Islet precursor cell (in vitro differentiated cells): ENCODE data around the gene CTH.
"Not testable (repeated sequence)": the region's sequence is repeated elsewhere in the genome, so short reads cannot be mapped to it uniquely, and the experiment has no call there.

Experiments used
- DNase-seq: peaks from one replicate; pipeline ENCODE4 v3.0.0-alpha.2; 2018

CTH gene

DNA sequence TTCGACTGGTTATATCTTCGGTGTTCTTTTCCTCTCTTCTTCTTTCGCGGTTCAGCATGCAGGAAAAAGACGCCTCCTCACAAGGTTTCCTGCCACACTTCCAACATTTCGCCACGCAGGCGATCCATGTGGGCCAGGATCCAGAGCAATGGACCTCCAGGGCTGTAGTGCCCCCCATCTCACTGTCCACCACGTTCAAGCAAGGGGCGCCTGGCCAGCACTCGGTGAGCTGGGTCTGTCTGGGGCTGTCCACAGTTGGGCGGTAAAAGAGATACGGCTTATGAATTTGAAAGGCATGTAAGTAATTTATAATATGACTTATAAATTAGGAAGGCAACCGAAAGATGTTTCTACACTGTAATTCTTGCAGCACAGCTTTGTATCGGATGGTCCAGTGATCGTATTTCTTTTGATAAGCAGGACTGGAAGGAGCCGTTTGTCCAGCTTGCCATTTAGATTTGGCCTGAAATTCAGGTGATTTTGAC, 334 bp downstream of the CTH start:
- no peak for DNase-seq

DNA sequence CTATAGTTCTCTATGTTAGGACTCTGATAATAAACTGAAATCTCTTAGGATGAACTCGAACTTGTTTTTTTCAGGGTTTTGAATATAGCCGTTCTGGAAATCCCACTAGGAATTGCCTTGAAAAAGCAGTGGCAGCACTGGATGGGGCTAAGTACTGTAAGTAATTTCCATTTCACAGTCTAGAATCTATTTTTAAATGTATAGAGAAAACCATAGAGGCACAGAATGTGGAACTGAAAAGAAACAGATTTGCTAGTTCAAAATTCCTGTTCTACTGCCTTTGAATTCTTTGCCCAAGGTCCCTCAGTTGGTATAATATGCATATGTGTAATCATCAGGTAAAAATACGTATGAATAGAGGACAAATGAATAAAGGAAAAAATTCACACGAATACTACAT, 4.8 kb downstream of the CTH start:
- no peak for DNase-seq

DNA sequence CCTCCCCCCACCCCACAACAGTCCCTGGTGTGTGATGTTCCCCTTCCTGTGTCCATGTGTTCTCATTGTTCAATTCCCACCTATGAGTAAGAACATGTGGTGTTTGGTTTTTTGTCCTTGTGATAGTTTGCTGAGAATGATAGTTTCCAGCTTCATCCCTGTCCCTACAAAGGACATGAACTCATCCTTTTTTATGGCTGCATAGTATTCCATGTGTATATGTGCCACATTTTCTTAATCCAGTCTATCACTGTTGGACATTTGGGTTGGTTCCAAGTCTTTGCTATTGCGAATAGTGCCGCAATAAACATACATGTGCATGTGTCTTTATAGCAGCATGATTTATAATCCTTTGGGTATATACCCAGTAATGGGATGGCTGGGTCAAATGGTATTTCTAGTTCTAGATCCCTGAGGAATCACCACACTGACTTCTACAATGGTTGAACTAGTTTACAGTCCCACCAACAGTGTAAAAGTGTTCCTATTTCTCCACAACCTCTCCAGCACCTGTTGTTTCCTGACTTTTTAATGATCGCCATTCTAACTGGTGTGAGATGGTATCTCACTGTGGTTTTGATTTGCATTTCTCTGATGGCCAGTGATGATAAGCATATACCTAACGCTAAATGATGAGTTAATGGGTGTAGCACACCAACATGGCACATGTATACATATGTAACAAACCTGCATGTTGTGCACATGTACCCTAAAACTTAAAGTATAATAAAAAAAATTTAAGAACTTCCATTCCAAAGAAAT, 8.1 kb downstream of the CTH start:
- not testable (repeated sequence) for DNase-seq

DNA sequence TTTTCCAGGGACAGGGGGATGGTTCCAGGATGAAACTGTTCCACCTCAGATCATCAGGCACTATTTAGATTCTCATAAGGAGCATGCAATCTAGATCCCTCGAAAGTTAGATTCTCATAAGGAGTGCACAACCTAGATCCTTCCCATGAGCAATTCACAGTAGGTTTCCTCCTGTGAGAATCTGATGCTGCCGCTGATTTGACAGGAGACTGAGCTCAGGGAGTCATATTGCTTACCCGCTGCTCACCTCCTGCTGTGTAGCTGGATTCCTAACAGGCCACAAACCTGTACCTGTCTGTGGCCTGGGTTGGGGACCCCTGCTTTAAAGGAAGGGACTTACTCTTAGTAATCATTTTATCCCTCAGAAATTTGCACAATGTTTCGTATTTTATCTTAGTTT, 9.3 kb downstream of the CTH start:
- DNase-seq, result no peak

DNA sequence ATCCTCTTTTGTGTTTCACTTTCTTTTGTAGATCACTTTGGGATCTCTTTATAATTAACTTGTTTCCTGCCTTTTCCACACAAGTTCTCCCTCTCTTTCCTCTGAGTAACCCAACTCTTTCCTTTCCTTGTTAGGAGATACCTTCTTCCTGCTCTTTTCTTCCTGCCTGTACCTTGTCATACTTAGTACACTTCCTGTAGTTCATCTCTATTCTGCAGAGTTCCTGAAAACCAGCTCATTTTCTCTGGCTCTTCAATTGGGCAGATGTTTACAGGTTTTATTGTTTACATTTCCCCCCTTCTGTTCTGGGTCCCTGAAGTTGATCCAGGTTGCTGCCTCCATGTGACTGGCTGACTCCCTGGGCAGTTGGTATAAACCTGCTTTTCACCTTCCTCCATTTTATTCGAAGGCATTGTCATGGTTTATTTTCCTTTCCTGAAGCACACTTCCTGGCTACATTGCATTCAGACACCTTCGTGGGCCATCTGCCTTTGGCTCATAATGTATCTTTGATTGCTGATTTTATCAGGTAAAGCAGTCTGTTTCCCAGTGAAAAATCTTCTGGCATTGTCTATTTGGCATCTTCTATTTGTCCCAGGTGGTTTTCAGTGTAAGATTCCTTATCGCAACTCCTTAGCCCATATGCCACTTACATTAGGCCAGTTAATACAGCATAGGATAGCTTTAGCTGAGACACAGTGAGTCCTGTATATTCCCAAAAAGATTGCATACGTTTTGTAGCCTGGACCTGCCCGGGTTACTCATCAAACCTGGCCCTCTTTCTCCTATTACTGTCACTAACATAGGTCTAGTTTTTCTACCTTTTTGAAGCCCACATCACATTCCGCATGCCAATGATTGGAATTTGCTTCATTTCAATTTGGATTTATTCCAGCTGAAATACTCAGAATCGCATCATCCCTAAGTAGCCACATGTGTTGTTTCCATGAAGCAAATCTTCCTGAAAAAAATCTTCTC, 15.4 kb downstream of the CTH start:
- DNase-seq, result no peak

DNA sequence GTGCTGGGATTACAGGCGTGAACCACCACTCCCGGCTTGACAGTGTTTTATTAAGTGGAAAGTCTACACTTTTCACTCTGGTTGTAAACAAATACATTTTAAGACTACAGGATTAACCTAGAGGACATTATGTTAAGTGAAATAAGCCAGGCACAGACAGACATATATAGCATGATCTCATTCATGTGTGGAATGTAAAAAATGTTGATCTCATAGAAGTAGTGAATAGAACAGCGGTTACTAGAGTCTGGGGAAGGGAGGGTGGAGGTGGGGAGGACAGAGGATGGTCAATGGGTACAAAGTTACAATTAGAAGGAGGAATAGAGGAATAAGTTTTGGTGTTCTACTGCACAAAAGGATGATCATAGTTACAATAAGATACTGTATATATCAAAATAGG, 16.9 kb downstream of the CTH start:
- no peak for DNase-seq

DNA sequence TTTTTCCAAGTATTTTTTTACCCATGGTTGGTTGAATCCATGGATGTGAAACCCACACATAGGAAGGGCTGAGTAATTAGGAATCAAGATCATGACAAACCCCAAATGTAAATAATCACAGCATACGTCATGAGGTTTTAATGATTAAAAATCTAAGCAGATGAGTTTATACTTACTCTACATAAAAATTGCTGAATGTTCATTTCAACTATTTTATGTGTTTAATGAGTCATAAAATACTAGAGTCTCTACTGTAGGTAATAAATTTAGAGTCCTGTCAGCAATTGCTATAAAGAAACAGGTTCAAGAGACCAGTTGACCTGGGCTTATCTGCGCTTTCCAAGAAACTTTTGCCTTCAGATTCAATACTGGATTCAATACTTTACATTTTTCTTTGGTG, 18.2 kb downstream of the CTH start:
- DNase-seq, result no peak

DNA sequence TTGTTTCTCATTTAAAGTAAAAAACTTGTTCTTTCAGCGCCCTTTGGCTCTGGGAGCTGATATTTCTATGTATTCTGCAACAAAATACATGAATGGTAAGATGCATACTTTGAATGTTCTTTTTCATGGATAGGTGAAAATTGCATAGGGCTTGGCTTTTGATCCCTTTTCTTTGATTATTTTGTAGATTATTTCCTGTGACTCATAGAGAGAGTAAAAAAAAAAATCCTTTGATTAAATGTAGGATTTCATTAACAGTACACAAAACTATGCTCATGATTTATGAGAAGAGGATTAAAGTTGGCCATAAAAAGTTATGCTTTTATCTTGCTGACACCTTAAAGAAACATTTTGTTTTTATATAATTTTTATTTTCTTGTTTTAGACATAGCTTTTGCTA, 18.7 kb downstream of the CTH start:
- no peak for DNase-seq

DNA sequence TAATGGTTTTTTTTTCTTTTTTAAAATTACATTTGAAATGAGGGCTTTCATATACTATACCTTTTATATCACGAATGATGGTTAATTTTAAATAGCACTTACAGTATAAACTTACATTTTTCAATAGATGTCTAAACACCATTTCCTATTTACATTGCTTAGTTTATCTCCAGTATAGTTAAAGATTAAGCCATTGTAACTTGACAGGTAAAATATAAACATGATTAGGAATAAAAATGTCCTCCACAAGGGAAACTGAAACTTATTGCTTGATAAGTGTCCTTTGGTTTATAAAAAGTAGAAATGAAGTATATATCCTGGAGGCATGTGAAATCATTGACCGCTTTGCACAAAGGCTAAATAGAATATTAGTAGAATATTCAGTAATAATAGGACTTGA, 20.2 kb downstream of the CTH start:
- no peak for DNase-seq

DNA sequence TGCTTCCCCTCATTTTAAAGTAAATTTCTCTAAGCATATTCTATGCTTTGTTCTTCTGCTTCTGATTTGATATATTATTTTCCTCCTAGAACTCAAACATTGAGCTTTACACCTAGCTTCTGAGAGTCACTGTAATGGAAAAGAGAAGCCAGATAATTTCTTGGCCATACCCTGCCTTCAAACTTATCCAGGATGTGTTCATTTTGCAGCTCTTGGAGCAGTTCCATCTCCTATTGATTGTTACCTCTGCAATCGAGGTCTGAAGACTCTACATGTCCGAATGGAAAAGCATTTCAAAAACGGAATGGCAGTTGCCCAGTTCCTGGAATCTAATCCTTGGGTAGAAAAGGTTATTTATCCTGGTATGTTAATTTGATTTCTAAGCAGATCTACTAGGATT, 20.8 kb downstream of the CTH start:
- no peak for DNase-seq

DNA sequence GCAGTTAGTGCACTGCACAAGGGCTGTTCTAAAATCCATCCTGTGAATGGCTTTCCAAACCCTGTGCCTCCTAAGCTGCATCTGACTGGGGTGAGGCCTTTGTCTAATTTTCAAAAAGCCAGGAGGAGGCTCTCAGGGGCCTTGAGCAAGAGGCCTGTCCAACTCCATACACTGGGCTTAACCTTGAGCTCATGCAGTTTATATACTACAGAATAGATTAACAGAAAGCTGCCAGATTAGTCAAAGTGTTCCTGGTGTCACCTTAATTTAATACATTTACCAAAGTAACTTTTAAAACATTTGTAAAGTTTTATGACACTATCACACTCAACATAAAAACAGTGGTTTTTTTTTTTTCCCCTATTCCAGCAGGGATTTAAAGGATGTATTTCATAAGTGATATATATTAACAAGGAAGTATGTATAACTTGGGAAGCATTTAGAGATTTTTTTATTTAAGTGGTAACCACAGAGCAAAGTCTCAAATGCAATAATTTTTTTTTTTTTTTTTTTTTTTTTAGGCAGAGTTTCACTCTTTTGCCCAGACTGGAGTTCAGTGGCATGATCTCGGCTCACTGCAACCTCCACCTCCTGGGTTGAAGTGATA, 23.3 kb downstream of the CTH start:
- DNase-seq, result no peak

DNA sequence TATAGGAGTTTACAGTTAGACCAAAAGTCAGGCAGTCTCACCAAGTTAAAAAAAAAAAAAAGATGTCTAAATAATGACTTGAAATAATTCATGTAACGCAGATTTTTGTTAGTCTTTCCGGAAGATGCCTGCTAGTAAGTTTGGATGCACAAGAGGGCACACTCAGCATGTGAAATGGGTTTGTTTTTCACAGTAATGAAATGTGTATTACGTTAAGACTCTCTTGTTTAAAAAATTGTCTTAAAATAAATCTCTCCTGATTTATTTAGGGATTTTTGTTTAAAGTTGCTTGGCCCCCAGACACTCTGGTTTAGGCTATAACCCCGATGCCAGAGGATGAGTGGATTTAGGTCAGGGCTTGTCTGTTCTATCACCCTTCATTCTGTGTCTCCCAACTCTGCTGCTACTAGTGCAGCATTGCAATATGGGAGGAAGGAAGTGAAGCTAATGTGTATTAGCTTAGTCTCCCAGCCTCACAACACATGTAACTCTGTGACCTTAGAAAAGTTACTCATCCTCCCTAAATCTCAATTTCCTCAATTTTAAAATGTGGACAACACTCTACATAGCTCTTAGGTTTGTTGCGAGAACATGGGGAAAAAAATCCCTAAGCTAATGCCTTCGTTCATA, 25.7 kb downstream of the CTH start:
- no peak for DNase-seq

DNA sequence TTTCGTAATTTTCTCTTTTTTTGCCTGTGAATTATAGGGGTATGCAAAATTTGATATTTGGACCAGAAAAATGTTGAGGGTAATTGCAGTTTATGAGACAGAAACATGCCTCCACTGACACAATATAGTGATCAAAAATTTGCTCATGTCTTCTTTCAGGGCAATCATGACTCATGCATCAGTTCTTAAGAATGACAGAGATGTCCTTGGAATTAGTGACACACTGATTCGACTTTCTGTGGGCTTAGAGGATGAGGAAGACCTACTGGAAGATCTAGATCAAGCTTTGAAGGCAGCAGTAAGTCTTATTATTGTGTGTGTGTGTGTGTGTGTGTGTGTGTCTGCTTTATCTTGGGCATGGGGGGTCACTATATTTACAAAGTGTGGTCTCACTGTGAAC, 27.5 kb downstream of the CTH start:
- DNase-seq, result no peak

DNA sequence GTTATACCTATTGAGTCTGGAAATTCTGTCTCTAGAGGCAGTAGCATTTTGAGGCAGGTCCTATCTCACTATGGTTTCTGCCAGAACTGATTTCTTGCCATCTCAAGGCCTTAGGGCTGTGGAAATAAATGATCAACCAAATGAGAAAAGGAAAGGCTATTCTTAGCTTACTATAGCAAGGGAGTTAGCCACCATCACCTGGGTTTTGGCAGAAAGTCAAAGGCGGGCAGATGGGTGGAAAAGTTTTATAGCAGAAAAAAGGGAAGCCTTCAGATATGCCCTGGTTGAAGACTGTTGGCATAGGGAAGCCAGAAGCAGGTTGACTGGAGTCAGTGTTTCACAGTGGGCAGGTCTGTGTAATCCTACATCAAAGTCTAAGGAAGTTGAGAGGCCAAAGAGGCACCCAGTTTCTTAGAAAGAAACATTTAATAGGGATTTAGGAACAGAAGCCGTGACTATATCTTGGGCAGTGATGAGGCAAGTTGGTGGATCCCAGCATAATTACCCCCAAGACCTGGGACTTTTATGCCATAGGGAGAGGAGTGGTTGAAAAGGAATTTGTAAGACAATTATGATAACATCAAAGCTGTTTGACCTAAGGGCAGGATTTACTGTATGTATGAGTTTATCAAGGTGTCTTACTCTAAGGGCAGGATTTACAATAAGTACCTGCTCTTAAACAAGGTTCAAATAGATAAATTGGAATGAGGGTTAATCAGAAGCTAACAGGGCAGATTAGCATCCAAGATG, 29.7 kb downstream of the CTH start:
- DNase-seq, result no peak

DNA sequence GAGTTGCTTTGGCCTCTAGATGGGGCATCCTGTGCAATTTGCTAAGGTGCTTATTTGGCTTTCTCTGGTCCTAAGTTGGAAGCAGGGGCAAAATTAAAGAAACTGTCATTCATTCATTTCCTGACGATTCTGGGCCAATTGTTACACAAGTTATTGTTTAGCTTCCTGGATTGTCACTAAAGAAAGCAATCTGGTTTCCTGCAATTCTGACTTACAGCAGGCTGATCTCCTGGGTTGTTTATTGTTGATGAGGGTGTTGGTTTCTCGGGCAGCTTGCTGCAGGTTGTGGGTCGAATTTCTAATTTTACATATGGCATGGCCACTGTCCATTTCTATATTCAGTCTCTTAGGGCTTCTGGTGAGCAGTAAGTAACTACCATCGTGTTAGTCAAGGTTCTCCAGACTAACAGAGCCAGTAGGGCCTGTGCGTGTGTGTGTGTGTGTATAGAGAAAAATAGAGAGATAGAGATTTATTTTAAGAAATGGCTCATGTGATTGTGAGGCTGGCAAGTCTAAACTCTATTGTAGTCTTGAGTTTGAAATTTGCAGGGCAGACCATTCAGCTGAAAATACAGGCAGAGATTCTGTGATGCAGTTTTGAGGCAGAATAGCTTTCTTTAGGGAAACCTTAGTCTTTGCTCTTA, 30.4 kb downstream of the CTH start:
- DNase-seq, result no peak

DNA sequence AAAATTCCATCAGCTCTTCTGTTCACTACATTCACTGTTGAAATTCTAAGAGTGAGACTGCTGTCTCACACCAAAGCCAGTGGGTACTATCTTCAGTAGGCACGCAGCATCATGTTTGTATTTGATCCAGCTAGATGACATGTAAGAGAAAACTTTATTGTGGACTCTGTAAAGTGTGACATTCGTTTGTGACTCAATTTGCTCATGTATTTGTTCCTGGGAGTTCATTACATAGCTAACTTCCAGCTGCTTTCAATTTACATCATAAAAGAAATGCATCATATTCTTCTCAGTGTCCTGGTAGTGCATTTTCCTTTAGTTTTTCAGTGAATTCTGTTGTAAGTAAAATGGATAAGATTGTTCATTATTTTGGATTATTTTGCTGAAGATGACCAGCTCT, 31.4 kb downstream of the CTH start:
- DNase-seq, result no peak

DNA sequence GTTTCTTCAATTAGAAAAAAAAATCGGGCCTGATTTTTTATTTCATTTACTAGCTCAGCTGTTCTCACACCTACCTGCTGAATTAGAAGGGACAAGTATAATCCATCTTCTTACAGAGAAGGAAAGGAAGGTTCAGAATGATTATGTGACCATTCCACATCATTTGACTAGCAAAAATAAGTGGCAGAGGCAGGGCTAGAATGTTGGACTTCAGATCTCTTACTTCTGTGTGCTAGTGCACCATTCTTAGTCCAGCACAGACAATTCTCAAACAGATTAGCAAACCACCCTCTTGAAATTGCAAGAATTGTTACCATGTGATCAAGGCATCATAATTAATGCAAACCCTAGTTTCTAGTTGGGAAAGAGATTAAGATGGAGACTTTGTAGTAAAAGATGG, 32.7 kb downstream of the CTH start:
- DNase-seq, result no peak

DNA sequence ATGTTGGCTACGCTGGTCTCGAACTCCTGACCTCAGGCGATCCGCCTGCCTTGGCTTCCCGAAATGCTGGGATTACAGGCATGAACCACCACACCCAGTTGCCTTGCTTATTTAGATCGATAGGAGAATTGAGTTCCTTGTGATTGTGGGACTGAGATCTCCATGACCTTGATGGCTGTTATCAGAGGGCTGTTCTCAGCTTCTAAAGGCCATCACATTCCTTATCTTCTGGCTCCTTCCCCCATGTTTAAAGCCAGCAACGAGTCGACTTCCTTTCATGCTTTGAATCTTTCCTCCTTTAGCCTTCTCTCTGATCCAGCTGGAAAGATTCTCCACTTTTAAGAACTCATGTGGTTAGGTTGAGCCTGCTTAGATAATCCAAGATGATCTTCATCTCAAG, 38.0 kb downstream of the CTH start:
- DNase-seq, result no peak

DNA sequence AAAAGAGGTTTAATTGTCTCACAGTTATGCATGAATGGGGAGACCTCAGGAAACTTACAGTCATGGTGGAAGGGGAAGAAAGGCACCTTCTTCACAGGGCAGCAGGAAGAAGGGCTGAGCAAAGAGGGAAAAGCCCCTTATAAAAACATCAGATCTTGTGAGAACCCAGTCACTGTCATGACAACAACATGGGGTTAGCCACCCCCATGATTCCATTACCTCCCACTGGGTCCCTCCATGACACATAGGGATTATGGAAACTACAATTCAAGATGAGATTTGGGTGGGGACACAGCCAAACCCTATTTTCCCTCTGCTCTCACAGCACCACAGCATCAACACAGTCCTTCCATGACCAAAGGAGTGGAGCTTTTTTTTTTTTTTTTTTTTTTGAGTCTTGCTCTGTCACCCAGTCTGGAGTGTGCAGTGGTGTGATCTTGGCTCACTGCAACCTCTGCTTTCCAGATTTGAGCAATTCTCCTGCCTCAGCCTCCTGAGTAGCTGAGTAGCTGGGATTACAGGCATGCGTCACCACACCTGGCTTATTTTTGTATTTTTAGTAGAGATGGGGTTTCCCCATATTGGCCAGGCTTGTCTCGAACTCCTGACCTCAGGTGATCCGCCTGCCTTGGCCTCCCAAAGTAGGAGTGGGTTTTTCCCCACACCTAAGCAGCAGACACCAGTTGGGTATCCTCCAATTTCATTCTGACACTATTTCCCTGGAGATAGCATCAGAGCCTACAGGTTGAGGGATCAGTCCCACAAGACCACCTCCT, 41.3 kb downstream of the CTH start:
- not testable (repeated sequence) for DNase-seq

DNA sequence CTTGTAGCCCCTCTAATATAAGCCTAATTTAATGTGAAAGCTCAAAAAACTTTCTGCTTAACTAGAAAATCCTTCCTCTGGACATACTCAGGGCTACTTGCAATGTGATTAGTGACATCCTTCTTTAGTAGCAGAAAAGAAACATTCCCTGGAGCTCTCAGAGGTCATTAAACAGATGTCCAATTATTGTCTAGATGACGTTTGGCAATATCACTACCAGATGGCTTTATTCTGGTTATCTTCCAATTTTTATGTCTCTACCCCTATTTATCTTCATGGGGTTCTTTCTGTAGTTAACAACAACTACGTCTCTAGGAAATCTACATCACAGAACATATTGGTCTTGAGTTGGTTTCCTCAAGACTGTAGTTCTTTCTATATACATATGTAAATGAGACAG, 44.2 kb downstream of the CTH start:
- no peak for DNase-seq

DNA sequence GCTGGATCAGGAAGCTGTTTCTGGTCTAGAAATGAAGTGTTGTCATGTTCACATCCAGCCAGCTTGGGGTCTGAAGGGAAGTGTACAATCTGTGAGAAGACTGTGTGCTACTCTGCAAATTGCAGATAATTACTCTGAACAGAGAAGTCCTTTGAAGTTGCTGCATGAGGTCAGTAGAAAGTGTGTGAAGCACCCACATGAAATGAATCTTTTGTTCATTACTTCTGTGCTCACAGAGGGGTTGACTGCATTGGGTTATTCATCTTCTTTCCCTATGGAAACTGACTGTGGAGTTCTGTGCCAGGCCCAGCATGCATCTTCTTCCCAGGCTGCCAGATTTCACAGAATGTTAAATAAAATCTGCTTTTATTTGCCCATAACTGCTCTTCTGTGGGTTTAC, 47.1 kb downstream of the CTH start:
- no peak for DNase-seq
